GM18498 (cell line): ENCODE results near the gene AGAP5.
"Not testable (repeated sequence)": the region's sequence is repeated elsewhere in the genome, so short reads cannot be mapped to it uniquely, and the experiment has no call there.

Source experiments
- ATAC-seq: cut with Tn5 transposase; IDR thresholded peaks from one replicate; pipeline ENCODE4 v1.9.1; 2021; ENCODE audit warnings: mild to moderate bottlenecking, moderate library complexity; ENCODE audit not compliant: unreplicated experiment

AGAP5 gene

DNA sequence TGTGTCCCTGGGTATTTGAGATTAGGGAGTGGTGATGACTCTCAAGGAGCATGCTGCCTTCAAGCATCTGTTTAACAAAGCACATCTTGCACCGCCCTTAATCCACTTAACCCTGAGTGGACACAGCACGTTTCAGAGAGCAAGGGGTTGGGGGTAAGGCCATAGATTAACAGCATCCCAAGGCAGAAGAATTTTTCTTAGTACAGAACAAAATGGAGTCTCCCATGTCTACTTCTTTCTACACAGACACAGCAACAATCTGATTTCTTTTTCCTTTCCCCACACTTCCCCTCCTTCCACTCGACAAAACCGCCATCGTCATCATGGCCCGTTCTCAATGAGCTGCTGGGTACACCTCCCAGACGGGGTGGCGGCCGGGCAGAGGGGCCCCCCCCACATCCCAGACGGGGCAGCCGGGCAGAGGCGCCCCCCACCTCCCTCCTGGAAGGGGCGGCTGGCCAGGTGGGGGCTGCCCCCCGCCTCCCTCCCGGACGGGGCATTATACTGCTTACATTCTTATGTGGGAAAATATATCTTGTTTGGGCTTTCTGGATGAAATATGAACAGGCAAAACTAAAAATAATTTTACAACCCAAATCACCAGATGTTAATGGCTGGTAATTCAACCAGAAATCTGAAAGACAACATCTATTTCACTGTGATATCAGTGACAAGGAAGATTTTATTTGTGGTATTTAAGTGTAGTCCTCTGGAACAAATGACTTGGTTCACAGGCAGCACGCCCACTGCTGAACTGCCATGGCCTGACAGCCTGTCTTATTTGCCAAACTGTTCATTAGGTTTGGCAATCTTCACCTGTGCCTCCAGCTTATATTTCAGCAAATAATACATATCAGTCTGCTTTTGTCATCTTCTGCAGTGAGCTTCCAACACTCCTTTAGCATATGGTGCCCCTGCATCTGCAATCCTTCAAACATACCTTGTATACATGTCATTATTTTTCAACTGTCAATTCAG, 17.6 kb upstream of the AGAP5 start:
- not testable (repeated sequence) for ATAC-seq

DNA sequence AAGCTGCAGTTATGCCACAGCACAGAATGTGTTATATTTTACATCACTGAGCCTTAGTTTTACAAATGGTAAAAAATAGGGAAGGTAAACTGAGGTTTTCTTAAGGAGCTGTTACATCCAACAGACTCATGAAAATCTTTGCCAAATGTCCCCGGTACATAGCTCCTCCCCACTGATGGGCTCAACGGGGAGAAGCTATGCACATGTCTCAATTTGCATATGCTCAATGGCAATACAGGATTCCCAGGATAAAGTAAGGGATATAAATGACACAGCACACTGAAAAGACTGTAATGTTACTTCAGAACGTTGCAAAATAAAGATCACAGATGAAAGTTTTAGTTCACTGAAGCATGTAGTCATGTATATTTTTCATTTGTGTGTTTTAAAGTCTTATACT, 16.6 kb upstream of the AGAP5 start:
- ATAC-seq = not testable (repeated sequence)

DNA sequence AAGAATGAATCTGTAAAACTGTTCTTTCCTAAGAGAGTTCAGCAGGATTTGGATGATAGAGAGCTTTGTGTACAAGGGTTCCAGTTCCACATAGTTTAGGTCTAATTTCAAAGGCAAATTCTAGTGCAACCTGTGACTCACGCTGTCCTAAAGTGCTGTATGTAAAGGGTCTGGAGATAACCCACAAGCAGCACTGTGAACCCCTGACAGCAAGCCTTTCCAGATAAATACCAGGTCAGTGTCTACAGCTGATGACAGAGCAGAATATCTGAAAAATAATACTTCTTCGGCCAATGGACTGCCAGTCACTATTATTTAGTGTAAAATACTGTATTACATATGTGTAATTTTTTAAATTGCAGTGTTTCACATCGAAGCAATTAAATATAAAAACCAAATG, 16.0 kb upstream of the AGAP5 start:
- ATAC-seq = not testable (repeated sequence)

DNA sequence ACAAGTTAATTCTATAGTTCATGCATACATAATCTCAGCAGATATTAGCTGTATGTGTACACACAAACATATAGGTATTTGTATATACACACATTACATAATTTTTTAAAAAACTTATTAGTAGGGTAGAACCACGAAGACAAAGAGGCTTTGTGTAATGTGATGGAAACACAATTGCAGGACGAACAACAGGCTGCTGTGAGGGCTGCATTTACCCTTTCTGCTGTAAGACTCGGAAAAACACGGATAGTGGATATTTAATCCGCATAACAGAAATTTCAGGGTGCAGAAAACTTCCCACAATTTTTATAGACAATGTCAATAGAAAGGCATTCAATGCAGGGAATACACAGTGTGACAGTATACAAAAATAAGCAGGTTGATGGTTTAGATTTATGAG, 13.8 kb upstream of the AGAP5 start:
- ATAC-seq = not testable (repeated sequence)

DNA sequence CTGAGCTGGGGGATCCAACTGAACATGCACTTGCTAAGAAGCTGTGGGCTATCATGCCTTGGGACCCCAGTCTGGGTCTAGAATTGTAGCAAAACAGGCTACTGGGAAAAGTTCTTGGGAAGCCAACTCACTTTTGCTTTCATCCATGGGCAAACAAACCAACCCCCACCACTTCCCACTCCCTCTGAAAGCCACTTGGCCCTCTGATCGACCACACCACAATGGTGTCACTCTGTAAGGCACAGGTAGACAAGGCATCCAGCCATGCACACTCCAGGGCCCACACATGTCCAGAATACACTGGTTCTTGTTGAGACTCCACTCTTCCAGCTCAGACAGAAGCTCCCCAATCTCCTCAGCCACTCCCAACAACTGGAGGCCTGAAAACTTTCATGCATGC, 10.2 kb upstream of the AGAP5 start:
- not testable (repeated sequence) for ATAC-seq

DNA sequence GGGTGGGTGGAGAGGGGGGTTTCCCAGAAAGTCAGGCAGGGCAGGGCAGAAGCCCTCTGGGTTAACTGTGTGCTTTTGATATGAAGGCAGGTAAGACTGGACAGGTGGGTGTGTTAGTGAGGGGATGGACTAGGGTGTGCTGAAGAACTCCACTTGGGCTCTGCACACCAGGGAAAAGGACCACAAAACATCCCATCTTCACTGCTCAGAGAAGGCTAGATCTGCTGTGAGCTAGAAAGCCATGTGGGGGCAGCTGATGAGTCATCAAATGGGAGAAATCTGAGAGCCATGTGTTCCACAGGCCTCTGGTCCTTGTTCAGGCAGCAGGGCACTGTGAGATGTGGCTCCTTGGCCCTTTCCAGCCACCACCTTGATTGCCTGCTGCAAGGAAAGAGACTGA, 9.7 kb upstream of the AGAP5 start:
- not testable (repeated sequence) for ATAC-seq

DNA sequence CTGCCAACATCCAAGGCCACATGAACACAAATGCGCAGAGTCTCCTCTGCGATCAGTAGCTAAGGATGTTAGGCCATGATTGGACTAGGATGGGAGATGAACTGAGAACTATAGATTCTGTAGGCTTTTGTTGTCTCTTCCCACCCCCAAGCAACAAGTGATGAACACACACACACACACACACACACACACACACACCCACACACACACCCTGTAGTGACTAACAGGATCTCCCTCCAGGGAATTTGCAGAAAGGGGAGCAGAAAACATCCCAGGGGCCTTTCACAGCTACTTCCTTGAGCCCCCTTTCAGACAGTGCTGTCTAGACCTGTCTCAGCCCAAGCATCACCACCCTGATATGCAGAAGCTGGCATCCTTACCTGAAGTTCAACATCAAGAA, 8.6 kb upstream of the AGAP5 start:
- not testable (repeated sequence) for ATAC-seq

DNA sequence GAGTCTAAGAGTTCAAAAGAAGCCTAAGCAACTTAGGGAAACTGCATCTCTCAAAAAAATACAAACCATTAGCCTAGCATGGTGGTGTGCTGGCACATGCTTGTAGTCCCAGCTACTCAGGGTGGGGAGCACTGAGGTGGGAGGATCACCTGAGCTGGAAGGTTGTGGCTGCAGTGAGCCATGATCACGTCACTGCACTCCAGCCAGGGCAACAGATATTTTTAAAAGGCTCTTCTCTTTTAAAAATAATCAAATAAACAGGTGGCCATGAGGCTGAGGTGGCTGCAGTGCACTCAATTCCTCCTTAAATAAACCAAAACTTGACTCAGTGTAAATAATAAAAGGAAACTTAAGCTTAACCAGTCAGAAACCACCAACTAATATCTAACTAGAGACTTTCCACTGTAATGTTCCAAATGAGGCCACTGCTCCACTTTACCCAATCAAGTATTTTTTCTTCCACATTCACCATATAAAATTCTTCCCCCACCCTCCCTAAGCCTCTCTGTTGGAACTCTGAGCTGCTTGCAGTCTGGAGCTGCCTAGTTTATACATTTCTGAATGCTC, 7.7 kb upstream of the AGAP5 start:
- ATAC-seq = not testable (repeated sequence)

DNA sequence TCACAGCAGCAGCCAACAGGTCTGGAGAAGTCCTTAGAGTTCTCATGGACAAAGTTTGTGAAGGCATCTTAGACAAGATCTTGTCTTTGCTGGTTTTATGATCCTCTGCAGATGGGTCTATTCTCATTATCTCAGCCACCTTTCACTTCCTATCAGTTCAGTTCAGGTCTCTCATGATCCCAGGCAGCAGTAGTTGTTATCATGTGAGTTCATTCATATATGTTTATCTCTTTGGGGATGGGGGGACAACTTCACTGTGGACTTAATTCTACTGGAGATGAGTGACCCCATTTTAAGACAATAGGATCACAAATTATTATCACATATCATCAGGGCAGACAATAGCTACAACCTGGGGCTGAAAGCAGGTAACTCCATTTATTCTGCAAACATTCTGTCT, 6.0 kb upstream of the AGAP5 start:
- ATAC-seq = not testable (repeated sequence)

DNA sequence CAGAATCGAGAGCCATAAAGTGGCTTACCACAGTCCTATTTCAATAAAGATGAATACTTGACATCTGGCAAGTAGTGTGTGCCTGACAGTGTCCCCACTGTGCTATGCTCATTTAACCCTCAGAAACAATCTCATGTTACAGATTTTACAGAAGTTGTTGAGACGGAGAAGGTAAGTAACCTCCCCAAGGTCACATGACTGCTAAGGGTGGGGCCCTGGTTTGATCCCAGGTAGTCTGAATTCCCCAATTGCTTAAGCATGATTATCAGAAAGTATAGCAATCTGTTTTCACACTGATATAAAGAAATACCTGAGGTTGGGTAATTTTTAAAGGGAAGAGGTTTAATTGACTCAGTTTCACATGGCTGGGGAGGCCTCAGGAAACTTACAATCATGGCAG, 910 bp upstream of the AGAP5 start:
- ATAC-seq = not testable (repeated sequence)

DNA sequence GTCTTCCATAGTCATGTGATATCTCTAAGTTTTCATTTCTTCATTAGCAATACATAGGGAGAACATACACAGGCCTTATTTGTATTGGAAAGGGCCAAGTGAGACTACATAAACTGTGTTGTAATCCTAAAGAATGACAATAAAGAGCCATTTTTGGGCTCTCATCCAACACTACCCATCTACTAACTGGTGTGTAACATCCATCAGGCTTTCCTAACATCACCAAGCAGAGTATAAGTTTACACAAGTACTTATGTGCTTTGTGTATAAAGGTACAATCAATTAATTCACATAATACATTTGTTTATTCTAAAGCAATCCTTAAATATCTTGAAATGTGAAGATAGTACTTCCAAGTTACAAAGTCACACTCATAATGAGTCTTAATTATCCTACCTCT, 2.6 kb downstream of the AGAP5 start:
- not testable (repeated sequence) for ATAC-seq

DNA sequence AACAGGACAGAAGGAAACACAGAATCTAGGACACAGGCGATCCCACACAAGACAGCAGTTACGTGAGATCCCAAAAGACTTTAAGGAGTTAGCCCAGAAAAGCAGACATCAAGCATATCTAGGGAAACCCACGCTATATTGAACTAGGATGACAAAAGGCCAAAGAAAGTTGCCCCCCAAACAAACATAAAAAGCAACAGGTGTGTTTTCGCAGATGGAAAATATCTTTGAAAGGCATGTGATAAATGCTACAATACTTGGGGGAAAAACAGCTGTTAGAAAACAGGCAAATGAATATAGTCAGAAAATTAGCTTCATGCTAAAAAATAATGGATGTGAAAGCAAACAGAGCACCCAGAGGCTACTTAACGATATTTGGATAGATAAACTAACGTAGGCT, 7.2 kb downstream of the AGAP5 start:
- not testable (repeated sequence) for ATAC-seq

DNA sequence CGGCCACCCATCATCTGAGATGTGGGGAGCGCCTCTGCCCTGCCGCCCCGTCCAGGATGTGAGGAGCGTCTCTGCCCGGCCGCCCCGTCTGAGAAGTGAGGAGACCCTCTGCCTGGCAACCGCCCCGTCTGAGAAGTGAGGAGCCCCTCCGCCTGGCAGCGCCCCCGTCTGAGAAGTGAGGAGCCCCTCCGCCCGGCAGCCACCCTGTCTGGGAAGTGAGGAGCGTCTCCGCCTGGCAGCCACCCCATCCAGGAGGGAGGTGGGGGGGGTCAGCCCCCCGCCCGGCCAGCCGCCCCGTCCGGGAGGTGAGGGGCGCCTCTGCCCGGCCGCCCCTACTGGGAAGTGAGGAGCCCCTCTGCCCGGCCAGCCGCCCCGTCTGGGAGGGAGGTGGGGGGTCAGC, 8.3 kb downstream of the AGAP5 start:
- ATAC-seq = not testable (repeated sequence)

DNA sequence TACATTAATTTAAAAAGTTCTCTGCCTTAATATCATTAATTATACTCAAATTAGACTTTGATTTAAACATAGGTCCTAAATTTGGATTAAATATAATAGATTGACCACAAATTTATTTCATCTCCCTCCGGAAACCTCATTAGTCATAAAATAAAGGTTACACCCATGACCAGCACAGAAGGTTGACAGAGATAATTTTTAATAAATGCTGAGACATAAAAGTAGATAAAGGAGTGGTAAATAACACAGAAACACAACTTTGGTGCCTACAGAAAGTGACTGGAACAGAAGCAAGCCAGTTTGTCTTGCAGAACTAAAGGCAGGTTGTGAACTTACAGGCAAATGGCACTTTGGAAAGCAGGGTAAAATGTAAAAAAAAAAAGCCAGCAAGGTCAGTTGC, 10.3 kb downstream of the AGAP5 start:
- ATAC-seq = not testable (repeated sequence)

DNA sequence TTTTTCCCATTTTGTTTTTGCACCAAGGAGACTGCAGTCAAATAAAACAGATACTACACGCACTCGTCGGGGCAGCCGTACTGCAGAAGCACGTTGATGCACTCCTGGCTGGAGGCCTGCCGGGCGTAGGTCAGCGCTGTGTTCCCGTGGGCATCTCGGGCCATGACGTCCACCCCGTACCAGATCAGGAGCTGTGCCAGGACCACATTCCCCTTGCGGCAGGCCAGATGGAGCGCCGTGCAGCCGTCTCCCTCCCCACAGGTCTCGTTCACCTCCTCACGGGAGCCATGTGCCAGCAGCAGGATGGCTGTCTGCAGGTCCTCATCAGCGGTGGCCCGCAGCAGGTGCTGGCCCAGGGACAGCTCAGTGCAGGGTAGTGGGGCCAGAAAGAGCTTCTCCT, 23.4 kb downstream of the AGAP5 start:
- not testable (repeated sequence) for ATAC-seq

DNA sequence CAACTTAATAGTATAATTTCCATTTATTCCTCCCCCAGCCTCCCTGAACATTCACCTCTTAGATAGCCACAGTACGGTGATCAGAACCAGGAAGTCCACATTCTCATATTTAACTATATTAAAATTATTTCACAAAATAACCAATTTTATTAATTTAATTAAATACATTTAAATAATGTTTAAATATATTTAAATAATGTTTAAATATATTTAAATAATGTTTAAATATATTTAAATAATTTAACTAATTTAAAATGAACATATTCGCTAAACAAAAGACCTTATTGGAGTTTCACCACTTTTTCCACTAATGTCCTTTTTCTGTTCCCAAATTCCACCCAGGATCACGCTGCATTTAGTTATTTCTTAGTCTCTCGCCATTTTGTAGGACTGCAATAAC, 29.5 kb downstream of the AGAP5 start:
- ATAC-seq = not testable (repeated sequence)

DNA sequence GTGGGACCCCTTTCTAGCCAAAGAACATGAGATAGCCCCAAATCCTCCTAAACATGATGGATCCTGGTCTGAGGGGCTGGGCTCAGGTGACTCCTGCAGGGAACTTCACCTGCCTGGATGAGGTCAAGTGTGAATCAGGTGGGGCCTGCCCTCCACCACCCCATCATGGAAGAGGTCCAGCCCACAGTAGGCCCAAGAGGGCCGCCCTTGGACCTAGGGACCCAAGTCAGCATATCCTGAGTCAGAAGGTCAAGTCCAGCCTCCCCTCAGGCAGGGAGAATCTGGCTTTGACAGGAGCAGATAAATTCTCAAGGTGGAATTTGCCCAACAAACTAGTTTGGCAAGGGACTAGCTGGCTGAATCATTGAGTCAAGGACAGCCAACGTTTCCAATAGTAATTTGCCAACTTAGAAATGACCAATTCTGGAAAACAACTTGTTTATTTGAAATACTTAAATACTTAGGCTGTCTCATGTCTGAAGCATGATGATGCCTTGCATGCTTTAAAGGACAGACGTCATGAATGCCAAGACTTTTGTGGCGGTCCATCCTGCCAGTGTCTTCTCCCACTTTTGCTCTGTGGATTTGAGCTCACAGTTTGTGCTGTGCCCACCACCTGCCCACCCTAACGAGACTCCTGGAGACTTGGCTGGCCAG, 31.6 kb downstream of the AGAP5 start:
- not testable (repeated sequence) for ATAC-seq

DNA sequence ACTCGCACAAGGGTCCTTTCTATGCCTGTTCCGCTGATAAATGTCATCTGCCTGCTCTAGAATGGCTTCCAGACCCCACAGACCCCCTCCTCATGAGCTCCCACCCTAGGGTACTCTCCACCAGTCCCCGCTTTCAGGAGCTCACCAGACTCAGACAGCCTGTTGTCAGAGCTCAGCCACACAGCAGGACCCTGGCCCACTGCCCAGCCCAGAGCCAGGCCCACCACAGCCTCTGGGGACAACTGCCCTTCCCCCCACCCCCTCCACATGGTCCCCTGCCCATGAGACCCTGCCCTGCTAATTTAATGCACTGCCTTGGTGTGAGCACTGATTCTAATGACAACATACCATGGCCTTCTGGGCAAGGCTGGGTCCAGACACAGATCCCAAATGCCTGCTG, 32.3 kb downstream of the AGAP5 start:
- not testable (repeated sequence) for ATAC-seq

DNA sequence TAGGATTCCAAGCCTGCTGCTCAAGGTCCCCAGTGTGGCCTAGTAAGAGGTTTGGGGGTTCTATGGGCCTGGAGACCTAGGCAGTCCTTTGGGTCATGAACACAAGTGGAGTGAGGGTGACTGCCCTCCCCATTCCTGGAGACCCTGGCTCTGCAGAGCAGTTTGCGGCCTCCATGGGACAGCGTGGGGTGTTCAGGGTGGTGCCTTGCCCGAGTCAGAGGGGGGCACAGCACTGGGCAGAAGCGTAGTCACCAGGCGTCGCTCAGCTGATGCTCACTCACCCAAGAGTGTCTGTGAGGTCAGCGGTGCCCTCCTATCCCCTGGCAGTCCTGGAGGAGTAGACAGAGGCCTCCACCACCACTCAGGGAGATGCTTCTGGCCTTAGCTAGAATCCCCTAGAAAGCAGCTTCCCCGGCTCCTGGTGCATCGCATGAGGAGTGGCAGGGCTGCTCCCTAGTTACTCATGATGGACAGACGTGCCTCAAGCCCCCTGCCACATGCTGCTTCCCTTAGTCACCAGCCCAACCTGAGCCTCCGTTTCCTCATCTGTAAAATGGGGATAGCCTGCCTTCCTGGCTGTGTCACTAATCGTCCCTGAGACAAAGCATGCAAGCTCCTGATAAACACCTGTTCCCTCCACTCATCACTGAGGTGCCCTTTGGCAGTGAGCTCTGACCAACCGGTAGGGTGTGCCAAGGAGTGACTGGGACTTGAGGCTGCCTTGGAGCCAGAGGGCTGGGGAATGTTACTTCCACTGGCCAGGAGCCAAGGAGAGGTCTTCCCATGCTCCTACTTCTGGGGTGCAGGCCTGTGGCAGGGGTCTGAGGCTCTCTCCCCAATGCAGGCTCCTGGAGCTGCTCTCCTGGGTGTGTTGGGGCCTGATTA, 33.5 kb downstream of the AGAP5 start:
- ATAC-seq = not testable (repeated sequence)

DNA sequence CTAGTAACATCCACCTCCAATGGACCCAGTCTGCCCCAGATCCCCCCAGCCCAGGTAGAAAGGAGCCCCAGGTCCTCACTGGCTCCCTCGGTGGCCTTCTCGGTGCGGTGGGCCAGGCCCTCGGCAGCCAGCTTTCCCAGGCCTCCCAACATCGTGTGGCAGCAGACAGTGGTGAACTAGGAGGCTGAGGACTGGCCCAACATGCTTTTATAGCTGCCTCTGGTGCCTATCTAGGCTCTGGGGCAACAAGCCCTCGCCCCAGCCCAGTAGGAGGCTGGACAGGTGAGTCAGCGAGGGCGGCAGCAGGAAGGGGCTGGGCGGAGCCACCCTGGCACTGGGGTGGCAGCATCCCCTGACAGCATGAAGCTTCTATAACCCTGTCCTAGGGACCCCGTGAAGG, 34.3 kb downstream of the AGAP5 start:
- ATAC-seq = not testable (repeated sequence)

DNA sequence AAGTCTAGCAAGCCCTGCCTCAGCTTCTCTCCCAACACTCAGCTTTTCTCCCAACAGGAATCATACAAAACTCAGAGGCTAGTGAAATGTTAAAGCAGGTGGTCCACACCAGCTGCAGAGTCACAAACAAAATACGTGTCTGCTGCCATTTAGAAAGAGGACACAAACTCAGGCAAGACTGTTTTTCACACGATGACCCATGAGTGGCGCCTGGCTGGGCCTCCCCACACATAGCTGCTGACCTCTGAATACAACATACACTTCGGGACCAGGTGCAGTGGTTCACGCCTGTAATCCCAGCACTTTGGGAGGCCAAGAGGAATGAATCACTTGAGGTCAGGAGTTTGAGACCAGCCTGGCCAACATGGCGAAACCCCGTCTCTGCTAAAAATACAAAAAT, 35.2 kb downstream of the AGAP5 start:
- ATAC-seq = not testable (repeated sequence)
